GM23338 (cell line): ENCODE data around the gene NCLN. TPM values are rescaled to one million over a fixed set of nuclear protein-coding genes. Genes with fewer than 3 reads are reported as not detected.

Experiments
- ATAC-seq: fragments of 200-7000 bp; cut with Tn5 transposase; 3 replicates; pipeline ENCODE4 v1.9.1; 2020
- DNase-seq: peaks from one replicate; pipeline ENCODE4 v3.0.0-alpha.2; 2015; ENCODE audit warnings: low spot score
- H2AFZ ChIP-seq: fragments of 200-600 bp; sonication (generic); 2 replicates; pipeline ENCODE4 v1.8.0; 2016; ENCODE audit warnings: antibody characterized with exemption, mild to moderate bottlenecking, moderate library complexity
- H3F3A ChIP-seq: fragments of 200-600 bp; sonication (generic); replicated peaks from 2 replicates; pipeline ENCODE4 v1.8.0; 2017; ENCODE audit warnings: antibody characterized with exemption, mixed run types, low read depth
- H3K27ac ChIP-seq: fragments of 200-600 bp; sonication (generic); 2 replicates; pipeline ENCODE4 v1.6.1; 2016; ENCODE audit warnings: low read depth
- H3K27me3 ChIP-seq: fragments of 200-600 bp; sonication (generic); 2 replicates; pipeline ENCODE4 v1.8.0; 2016; ENCODE audit warnings: mild to moderate bottlenecking, mixed run types, moderate library complexity; ENCODE audit not compliant: insufficient read depth
- H3K36me3 ChIP-seq: fragments of 200-600 bp; sonication (generic); 2 replicates; pipeline ENCODE4 v1.8.0; 2016; ENCODE audit warnings: mild to moderate bottlenecking; ENCODE audit not compliant: insufficient read depth
- H3K4me1 ChIP-seq: fragments of 200-600 bp; sonication (generic); 2 replicates; pipeline ENCODE4 v1.8.0; 2016; ENCODE audit warnings: mild to moderate bottlenecking, moderate library complexity; ENCODE audit not compliant: insufficient read depth
- H3K4me2 ChIP-seq: fragments of 200-600 bp; sonication (generic); 2 replicates; pipeline ENCODE4 v1.7.1; 2017; ENCODE audit warnings: mixed run types
- H3K4me3 ChIP-seq: fragments of 200-600 bp; sonication (generic); 2 replicates; pipeline ENCODE4 v1.6.1; 2016; ENCODE audit warnings: mixed run types
- H3K79me2 ChIP-seq: fragments of 200-600 bp; sonication (generic); replicated peaks from 2 replicates; pipeline ENCODE4 v1.8.0; 2017; ENCODE audit warnings: mild to moderate bottlenecking; ENCODE audit not compliant: insufficient read depth
- H3K9me2 ChIP-seq: fragments of 200-600 bp; sonication (generic); 2 replicates; pipeline ENCODE4 v1.8.0; 2017; ENCODE audit not compliant: insufficient read depth
- H4K20me1 ChIP-seq: fragments of 200-600 bp; sonication (generic); replicated peaks from 2 replicates; pipeline ENCODE4 v1.8.0; 2017; ENCODE audit warnings: mild to moderate bottlenecking; ENCODE audit not compliant: insufficient read depth
- H3K27ac Mint-ChIP-seq: 2 replicates; pipeline ENCODE4 v1.8.0; 2020; ENCODE audit warnings: inconsistent platforms, mild to moderate bottlenecking, moderate library complexity, mixed read lengths
- H3K27me3 Mint-ChIP-seq: 3 replicates; pipeline ENCODE4 v1.8.0; 2022; ENCODE audit warnings: low read depth, mild to moderate bottlenecking, moderate library complexity, mixed read lengths, inconsistent platforms; ENCODE audit not compliant: insufficient read depth, poor library complexity
- H3K36me3 Mint-ChIP-seq: 3 replicates; pipeline ENCODE4 v1.8.0; 2021; ENCODE audit warnings: low read depth, mild to moderate bottlenecking, inconsistent platforms, moderate library complexity, mixed read lengths
- H3K4me1 Mint-ChIP-seq: 3 replicates; pipeline ENCODE4 v1.8.0; 2020; ENCODE audit warnings: mild to moderate bottlenecking, inconsistent platforms, mixed read lengths
- H3K4me3 Mint-ChIP-seq: 3 replicates; pipeline ENCODE4 v1.8.0; 2021; ENCODE audit warnings: moderate library complexity, mild to moderate bottlenecking, inconsistent platforms, mixed read lengths
- H3K9me3 Mint-ChIP-seq: 3 replicates; pipeline ENCODE4 v1.8.0; 2020; ENCODE audit warnings: moderate library complexity, mild to moderate bottlenecking, inconsistent platforms, mixed read lengths
- CREB1 ChIP-seq: fragments of 250-450 bp; sonication (Bioruptor Pico); IDR thresholded peaks from 2 replicates; pipeline ENCODE4 v1.5.0; 2020; ENCODE audit warnings: low read depth, mild to moderate bottlenecking, moderate library complexity
- ETS1 ChIP-seq: IDR thresholded peaks from 2 replicates; pipeline ENCODE4 v1.6.1; 2016; ENCODE audit warnings: antibody characterized with exemption
- EZH2phosphoT487 ChIP-seq: fragments of 200-600 bp; sonication (generic); IDR thresholded peaks from one replicate; pipeline ENCODE4 v1.8.1; 2018; ENCODE audit warnings: antibody characterized with exemption; ENCODE audit not compliant: unreplicated experiment
- JUNB ChIP-seq: IDR thresholded peaks from one replicate; pipeline ENCODE4 v1.6.1; 2016; ENCODE audit warnings: antibody characterized with exemption; ENCODE audit not compliant: unreplicated experiment
- NANOG ChIP-seq: IDR thresholded peaks from 2 replicates; pipeline ENCODE4 v1.6.1; 2016; ENCODE audit warnings: antibody characterized with exemption, borderline replicate concordance
- POLR2AphosphoS5 ChIP-seq: IDR thresholded peaks from 2 replicates; pipeline ENCODE4 v1.6.1; 2016; ENCODE audit warnings: antibody characterized with exemption, low read depth
- STAT1 ChIP-seq: IDR thresholded peaks from one replicate; pipeline ENCODE4 v1.6.1; 2016; ENCODE audit warnings: antibody characterized with exemption; ENCODE audit not compliant: unreplicated experiment
- ZNF114 ChIP-seq: fragments of 250-450 bp; sonication (Bioruptor Pico); IDR thresholded peaks from 2 replicates; pipeline ENCODE4 v1.5.0; 2020; ENCODE audit warnings: mild to moderate bottlenecking, moderate library complexity
- ZNF331 ChIP-seq: fragments of 250-450 bp; sonication (Bioruptor Pico); IDR thresholded peaks from 2 replicates; pipeline ENCODE4 v1.5.0; 2020; ENCODE audit warnings: low read depth, mild to moderate bottlenecking, moderate library complexity
- polyA plus RNA-seq: library from polyadenylated mRNA; unstranded; fragments of >200 nt; fragmentation: Nextera tagmentation; extraction: Ambion mirVana; gene quantifications from 2 replicates; pipeline ENCODE4 v1.2.1, GENCODE V29; 2016
- total RNA-seq: library from RNA; depleted of rRNA; stranded (reverse); fragments of >200 nt; shearing (Covaris generic); gene quantifications from 2 replicates; pipeline ENCODE4 v1.2.3, GENCODE V29; 2014
- TF ChIP-seq, protein P1 (sequence below), 2 experiments: fragments of 200-600 bp in 1 of 2; sonication (generic) in 1 of 2; conservative IDR thresholded peaks; 2 replicates each; pipeline versions ENCODE4 v1.5.1 to v1.6.1; 2016 to 2017; ENCODE audit warnings: antibody characterized with exemption in 2 of 2, low read depth in 2 of 2, mild to moderate bottlenecking in 2 of 2, moderate library complexity in 1 of 2
- TF ChIP-seq, protein P2 (sequence below): IDR thresholded peaks from one replicate; pipeline ENCODE4 v1.6.1; 2018; ENCODE audit warnings: antibody characterized with exemption; ENCODE audit not compliant: unreplicated experiment

NCLN gene
- total and polyA plus RNA-seq, 2 experiments from 2014 or later = 85.6 to 125 TPM

GRCh38 chr19:3138268-3138667 lies 47.5 kb upstream of the NCLN start (continued):
- TF ChIP-seq, protein P1, sequence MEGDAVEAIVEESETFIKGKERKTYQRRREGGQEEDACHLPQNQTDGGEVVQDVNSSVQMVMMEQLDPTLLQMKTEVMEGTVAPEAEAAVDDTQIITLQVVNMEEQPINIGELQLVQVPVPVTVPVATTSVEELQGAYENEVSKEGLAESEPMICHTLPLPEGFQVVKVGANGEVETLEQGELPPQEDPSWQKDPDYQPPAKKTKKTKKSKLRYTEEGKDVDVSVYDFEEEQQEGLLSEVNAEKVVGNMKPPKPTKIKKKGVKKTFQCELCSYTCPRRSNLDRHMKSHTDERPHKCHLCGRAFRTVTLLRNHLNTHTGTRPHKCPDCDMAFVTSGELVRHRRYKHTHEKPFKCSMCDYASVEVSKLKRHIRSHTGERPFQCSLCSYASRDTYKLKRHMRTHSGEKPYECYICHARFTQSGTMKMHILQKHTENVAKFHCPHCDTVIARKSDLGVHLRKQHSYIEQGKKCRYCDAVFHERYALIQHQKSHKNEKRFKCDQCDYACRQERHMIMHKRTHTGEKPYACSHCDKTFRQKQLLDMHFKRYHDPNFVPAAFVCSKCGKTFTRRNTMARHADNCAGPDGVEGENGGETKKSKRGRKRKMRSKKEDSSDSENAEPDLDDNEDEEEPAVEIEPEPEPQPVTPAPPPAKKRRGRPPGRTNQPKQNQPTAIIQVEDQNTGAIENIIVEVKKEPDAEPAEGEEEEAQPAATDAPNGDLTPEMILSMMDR (conservative IDR thresholded peaks at IDR 0.05; ENCODE audit: low read depth in 2 of 2) = no peak
- TF ChIP-seq JUNB (no peak), NANOG (no peak)

GRCh38 chr19:3140667-3141038 lies 45.1 kb upstream of the NCLN start:
- DNase-seq (no peak), ATAC-seq (no peak)
- H2AFZ ChIP-seq = no peak overlapping the region
- H3K4me1 ChIP-seq = no peaks in the 10 kb centered on the region
- H3K4me2 ChIP-seq = no peak overlapping the region
- H3K79me2 ChIP-seq = no peaks in the 10 kb centered on the region
- no peaks in the 10 kb centered on the region for H3K9me2 ChIP-seq
- no peak overlapping the region for H3K27ac Mint-ChIP-seq
- no peaks in the 10 kb centered on the region for H4K20me1 ChIP-seq
- H3K4me3 ChIP-seq = no peak overlapping the region
- peaks cover 7% of the 10 kb centered on the region for H3K27me3 Mint-ChIP-seq
- no peaks in the 10 kb centered on the region for H3K4me1 Mint-ChIP-seq
- H3K9me3 Mint-ChIP-seq = no peaks in the 10 kb centered on the region; the same call in 2 of the 3 replicates
- no peaks in the 10 kb centered on the region for H3F3A ChIP-seq
- H3K27me3 ChIP-seq = no peaks in the 10 kb centered on the region
- H3K4me3 Mint-ChIP-seq = no peak overlapping the region
- no peak overlapping the region for H3K27ac ChIP-seq
- no peaks in the 10 kb centered on the region for H3K36me3 ChIP-seq
- H3K36me3 Mint-ChIP-seq = no peaks in the 10 kb centered on the region
- TF ChIP-seq JUNB (no peak), ZNF114 (CRISPR knock-in tag) (no peak), POLR2AphosphoS5 (no peak), ZNF331 (CRISPR knock-in tag) (no peak), CREB1 (CRISPR knock-in tag) (no peak), STAT1 (no peak), NANOG (no peak), EZH2phosphoT487 (no peak), ETS1 (no peak)
- TF ChIP-seq, protein P2, sequence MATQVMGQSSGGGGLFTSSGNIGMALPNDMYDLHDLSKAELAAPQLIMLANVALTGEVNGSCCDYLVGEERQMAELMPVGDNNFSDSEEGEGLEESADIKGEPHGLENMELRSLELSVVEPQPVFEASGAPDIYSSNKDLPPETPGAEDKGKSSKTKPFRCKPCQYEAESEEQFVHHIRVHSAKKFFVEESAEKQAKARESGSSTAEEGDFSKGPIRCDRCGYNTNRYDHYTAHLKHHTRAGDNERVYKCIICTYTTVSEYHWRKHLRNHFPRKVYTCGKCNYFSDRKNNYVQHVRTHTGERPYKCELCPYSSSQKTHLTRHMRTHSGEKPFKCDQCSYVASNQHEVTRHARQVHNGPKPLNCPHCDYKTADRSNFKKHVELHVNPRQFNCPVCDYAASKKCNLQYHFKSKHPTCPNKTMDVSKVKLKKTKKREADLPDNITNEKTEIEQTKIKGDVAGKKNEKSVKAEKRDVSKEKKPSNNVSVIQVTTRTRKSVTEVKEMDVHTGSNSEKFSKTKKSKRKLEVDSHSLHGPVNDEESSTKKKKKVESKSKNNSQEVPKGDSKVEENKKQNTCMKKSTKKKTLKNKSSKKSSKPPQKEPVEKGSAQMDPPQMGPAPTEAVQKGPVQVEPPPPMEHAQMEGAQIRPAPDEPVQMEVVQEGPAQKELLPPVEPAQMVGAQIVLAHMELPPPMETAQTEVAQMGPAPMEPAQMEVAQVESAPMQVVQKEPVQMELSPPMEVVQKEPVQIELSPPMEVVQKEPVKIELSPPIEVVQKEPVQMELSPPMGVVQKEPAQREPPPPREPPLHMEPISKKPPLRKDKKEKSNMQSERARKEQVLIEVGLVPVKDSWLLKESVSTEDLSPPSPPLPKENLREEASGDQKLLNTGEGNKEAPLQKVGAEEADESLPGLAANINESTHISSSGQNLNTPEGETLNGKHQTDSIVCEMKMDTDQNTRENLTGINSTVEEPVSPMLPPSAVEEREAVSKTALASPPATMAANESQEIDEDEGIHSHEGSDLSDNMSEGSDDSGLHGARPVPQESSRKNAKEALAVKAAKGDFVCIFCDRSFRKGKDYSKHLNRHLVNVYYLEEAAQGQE = no peak
- TF ChIP-seq, protein P1 (conservative IDR thresholded peaks at IDR 0.05; ENCODE audit: low read depth in 2 of 2) = no peak
